ENCODE measurements around the gene SMU1. TPM values are rescaled to one million over a fixed set of nuclear protein-coding genes. Genes with fewer than 3 reads are reported as not detected.

SMU1 gene
- total RNA-seq, 1 donor from 2014 or later: 19.2 TPM

DNA sequence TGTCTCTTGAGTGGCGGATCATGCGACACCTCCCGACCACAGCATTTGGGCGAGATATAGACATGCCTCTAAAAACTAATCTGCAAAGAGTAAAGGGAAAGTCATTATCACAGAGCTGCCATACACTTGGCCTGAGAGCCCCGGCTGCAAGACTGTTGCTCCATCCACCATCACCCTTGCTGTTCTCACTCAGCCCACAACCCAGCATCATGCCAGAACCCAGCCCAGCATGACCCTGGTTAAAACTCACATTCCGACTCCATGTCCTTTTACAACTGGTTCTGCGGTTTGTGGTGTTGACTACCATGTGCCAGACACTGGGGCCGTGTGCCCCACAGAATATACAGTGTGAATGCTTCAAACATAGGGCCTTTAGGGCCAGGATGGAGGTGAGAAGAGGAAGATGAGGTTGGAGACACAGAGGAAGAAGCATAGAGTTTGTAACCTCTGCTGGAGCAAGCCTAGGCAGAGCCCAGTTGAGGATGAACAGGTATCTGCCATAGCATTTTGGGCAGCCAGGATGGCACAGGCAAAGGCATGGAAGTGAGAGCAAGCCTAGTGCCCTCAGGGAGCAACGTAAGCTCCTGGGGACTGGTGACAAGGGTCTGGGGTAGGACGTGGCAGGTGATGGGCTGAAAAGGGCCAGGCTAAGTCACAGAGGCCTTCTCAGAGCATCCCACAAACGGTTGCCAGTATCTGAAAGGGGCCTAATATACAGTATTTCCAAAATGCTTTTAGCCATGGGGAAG is 37.5 kb upstream of the SMU1 start:
- Histone ChIP-seq H3K36me3 (peaks cover 67% of the 10 kb centered on the region), H3K27ac (no peak overlapping the region)

DNA sequence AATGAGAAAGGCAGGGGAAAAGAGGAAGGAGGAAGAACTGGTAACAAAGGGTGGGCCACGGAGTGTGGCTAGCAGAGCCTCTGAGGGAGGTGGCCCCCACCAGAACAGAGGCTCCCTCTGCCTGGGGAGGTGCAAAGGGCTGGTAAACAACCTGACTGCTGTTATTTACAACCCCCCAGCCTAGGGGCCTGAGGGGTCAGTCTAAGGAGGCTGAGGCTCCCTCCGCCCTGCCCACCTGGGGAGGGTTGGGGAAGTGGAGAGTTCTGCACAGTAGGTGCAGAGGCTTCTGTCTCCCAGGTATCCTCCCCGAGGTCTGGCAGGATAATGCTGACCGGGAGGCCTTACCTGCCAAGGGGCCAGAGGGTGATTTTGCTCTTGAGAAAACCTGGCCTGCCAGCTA is 35.6 kb upstream of the SMU1 start:
- Histone ChIP-seq H3K4me1 (peaks cover 5% of the 10 kb centered on the region), H3K27ac (no peak overlapping the region), H3K36me3 (peaks cover 58% of the 10 kb centered on the region), H3K27me3 (no peaks in the 10 kb centered on the region), H3K4me3 (no peak overlapping the region), H3K9me3 (no peaks in the 10 kb centered on the region)
- intact Hi-C loops (cut with DNase I): no loop called here
- no peak for DNase-seq
- TF ChIP-seq, protein P1, sequence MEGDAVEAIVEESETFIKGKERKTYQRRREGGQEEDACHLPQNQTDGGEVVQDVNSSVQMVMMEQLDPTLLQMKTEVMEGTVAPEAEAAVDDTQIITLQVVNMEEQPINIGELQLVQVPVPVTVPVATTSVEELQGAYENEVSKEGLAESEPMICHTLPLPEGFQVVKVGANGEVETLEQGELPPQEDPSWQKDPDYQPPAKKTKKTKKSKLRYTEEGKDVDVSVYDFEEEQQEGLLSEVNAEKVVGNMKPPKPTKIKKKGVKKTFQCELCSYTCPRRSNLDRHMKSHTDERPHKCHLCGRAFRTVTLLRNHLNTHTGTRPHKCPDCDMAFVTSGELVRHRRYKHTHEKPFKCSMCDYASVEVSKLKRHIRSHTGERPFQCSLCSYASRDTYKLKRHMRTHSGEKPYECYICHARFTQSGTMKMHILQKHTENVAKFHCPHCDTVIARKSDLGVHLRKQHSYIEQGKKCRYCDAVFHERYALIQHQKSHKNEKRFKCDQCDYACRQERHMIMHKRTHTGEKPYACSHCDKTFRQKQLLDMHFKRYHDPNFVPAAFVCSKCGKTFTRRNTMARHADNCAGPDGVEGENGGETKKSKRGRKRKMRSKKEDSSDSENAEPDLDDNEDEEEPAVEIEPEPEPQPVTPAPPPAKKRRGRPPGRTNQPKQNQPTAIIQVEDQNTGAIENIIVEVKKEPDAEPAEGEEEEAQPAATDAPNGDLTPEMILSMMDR (IDR thresholded peaks at IDR 0.05): no peak
- ATAC-seq: no peak

More for the DNA sequence above, 37.5 kb upstream of the SMU1 start:
- DNase-seq: no peak
- no peaks in the 10 kb centered on the region for H3K9me3 ChIP-seq
- intact Hi-C loops (cut with DNase I): no loop called here
- no peak overlapping the region for H3K4me3 ChIP-seq
- TF ChIP-seq, protein P1 (IDR thresholded peaks at IDR 0.05): no peak
- ATAC-seq: no peak
- no peaks in the 10 kb centered on the region for H3K27me3 ChIP-seq
- peaks cover 8% of the 10 kb centered on the region for H3K4me1 ChIP-seq

DNA sequence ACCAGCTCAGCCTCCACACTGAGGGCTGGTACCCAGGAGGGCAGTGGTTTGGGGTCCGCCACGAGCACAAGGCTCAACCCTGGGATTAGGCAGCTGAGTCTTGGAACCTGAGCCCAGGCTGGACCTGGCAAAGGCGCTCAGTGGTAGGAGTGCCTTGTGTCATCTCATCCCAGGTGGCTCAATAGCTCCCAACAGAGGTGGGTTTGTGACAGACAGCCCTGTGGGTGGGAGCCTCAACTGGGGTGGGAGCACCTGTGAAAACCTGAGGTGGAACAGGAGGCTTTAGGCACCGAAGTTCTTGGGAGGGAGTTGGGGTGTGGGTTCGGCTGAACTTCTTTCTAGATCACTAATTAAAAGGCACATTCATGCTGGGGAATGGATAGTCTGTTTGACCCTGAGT is 35.2 kb upstream of the SMU1 start:
- H3K4me3 ChIP-seq: no peak overlapping the region
- intact Hi-C loops (cut with DNase I): no loop called here
- H3K27ac ChIP-seq: no peak overlapping the region
- peaks cover 58% of the 10 kb centered on the region for H3K36me3 ChIP-seq
- ATAC-seq (no peak), DNase-seq (no peak)
- H3K4me1 ChIP-seq: peaks cover 8% of the 10 kb centered on the region
- no peaks in the 10 kb centered on the region for H3K9me3 ChIP-seq
- H3K27me3 ChIP-seq: no peaks in the 10 kb centered on the region
- TF ChIP-seq, protein P1 (IDR thresholded peaks at IDR 0.05): no peak

DNA sequence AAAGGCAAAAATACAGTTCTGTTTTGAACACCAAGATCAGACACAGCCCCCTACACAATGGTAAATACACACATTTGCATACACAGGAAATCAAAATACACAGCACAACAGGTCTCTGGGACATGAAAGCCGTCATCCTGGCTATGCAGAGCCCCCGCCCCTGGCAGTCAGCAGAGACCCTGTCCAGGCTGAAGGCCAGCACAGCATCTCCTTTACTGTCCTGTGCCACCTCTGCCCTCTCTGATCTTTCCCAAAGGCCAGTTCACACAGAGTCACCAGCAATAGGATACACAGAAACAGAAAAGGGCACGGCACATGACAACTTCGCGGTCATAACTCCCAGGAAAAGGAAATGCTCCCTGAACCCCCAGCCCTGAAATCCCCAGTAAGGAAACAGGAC is 34.2 kb upstream of the SMU1 start:
- Histone ChIP-seq H3K36me3 (peaks cover 54% of the 10 kb centered on the region), H3K4me1 (peaks cover 9% of the 10 kb centered on the region), H3K27me3 (no peaks in the 10 kb centered on the region), H3K9me3 (no peaks in the 10 kb centered on the region), H3K27ac (no peak overlapping the region), H3K4me3 (no peak overlapping the region)
- DNase-seq (no peak), ATAC-seq (no peak)
- TF ChIP-seq, protein P1 (IDR thresholded peaks at IDR 0.05): no peak
- intact Hi-C loops (cut with DNase I): no loop called here

DNA sequence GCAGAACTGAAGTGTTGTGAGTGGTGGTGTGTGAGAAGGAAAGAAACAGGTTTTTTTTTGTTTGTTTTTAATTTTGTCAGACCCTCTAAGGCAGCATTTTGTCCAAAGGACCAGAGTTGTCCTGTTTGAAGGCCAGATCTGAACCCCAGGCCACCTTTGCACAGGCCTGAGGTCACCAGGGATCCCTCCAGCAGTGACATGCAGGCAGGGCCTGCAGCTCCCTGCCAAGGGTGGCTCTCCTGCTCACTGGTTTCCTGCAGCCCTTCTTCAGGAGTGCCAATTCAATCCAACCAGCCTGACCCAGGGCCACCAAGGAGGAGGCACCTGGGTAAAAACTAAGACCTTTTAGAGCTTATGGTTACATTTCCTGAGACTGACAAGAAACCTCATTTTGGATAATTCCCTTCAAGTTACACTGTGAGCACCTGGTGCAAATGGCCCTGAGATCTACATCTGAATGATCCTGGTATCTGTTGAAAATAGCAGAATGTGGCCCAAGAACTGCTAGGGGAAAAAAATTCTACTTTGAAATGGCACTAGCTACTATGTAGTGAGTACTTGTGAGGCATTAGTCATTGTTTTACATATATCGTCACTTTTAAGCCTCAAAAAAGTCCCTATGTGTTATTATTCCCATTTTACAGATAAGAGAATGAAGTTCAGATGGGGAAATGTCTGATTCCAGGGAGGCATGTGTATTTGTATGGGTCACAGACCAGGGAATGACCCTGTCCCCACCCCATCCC is 33.5 kb upstream of the SMU1 start:
- H3K9me3 ChIP-seq: no peaks in the 10 kb centered on the region
- ATAC-seq (no peak), DNase-seq (no peak)
- H3K27me3 ChIP-seq: no peaks in the 10 kb centered on the region
- TF ChIP-seq, protein P1 (IDR thresholded peaks at IDR 0.05): no peak
- no peak overlapping the region for H3K4me3 ChIP-seq
- H3K4me1 ChIP-seq: peaks cover 9% of the 10 kb centered on the region
- no peak overlapping the region for H3K27ac ChIP-seq
- intact Hi-C loops (cut with DNase I): no loop called here
- peaks cover 47% of the 10 kb centered on the region for H3K36me3 ChIP-seq

All from upper lobe of right lung (tissue), 1 donor.